ENCODE results near the gene SURF2. TPM values are rescaled to one million over a fixed set of nuclear protein-coding genes. Genes with fewer than 3 reads are reported as not detected.

SURF2 gene
- total and polyA plus RNA-seq, 9 of the 15 experiments (the other 6 are each of a cell fraction or from before 2014, with no cell fraction given), result 5.5 to 82.5 (median 21.3) TPM

- 79% methylated on average over 9 of the region's 12 CpGs for WGBS (ENCODE audit: insufficient coverage, low coverage, missing lambda C conversion rate)
- ATAC-seq (no peak), FAIRE-seq (no peak), DNase-seq (ENCODE audit: extremely low read depth in 1 of 4, low spot score in 3 of 4) (no peak)
- intact Hi-C loops (cut with micrococcal nuclease), result no loop called here
- CTCF ChIA-PET (ENCODE audit: low intra/inter-chr PET ratio), result interaction anchor here (0.6 to 1.8 kb wide), 6 partner anchors 34 to 590 kb away, joined by 3 to 9 read pairs (median 3); no protein-coding TSS in a partner anchor
- TF ChIP-seq NFIX (CRISPR knock-in tag; IDR thresholded peaks at IDR 0.05; ENCODE audit: low read depth) (no peak), IRF2 (CRISPR knock-in tag; IDR thresholded peaks at IDR 0.05) (no peak), CBFA2T2 (conservative IDR thresholded peaks at IDR 0.05) (no peak), RBFOX2 (IDR thresholded peaks at IDR 0.05; ENCODE audit: low read depth, low read length) (peak; percentile 27; the same call in 1 of the 2 replicates), MYNN (IDR thresholded peaks at IDR 0.05) (peak; percentile 30; the same call in 1 of the 2 replicates), MYNN (CRISPR knock-in tag; IDR thresholded peaks at IDR 0.05) (no peak), SUPT5H (IDR thresholded peaks at IDR 0.05) (0 out of 2 replicates have a peak, but pooled peaks have one; percentile 45), ZNF445 (CRISPR knock-in tag; IDR thresholded peaks at IDR 0.05; ENCODE audit: low read depth) (no peak), PHTF2 (CRISPR knock-in tag; IDR thresholded peaks at IDR 0.05) (no peak), POLR2A (conservative IDR thresholded peaks at IDR 0.05) (peak; percentile 53; the same call in 1 of the 2 replicates), SIN3A (IDR thresholded peaks at IDR 0.05; ENCODE audit: borderline replicate concordance in 2 of 2, control insufficient read depth in 1 of 2, low read depth in 2 of 2, low read length in 2 of 2) (no peak)
- Histone ChIP-seq H3K9me3 (replicated peaks; ENCODE audit: control insufficient read depth, insufficient read depth, low read depth, low read length) (no peaks in the 10 kb centered on the region), H3K4me2 (ENCODE audit: insufficient read depth, low read length) (no peak overlapping the region), H3K36me3 (ENCODE audit: control insufficient read depth, insufficient read depth, low read length) (peaks cover 62% of the 10 kb centered on the region; the same call in 2 of the 3 replicates), H2AFZ (ENCODE audit: low read depth, low read length) (no peak overlapping the region), H3K4me1 (replicated peaks in 1 of 2; ENCODE audit: control insufficient read depth in 2 of 2, insufficient read depth in 2 of 2, low read length in 2 of 2) (peaks cover 0 to 26% of the 10 kb centered on the region in 2 experiments; a peak in 3 of 5 replicates), H3K9ac (ENCODE audit: insufficient read depth in 1 of 2, low read depth in 2 of 2, low read length in 2 of 2) (peak overlapping the region in 1 of 2 experiments; percentile 37; a peak in 1 of 4 replicates), H3K27ac (ENCODE audit: extremely low read depth, low read depth, low read length) (no peak overlapping the region), H3K79me2 (ENCODE audit: control insufficient read depth, insufficient read depth, low read length) (no peaks in the 10 kb centered on the region), H3K9me1 (ENCODE audit: control insufficient read depth, insufficient read depth, low read length) (no peaks in the 10 kb centered on the region), H4K20me1 (replicated peaks; ENCODE audit: control insufficient read depth, insufficient read depth, low read length) (peaks cover 9% of the 10 kb centered on the region), H3K27me3 (ENCODE audit: control insufficient read depth in 2 of 2, insufficient read depth in 2 of 2, low read length in 2 of 2) (no peaks in the 10 kb centered on the region), H3K4me3 (no peak overlapping the region)
- in situ Hi-C loops (cut with MboI), result no loop called here
- POLR2A ChIA-PET, result interaction anchor here (0.9 kb wide), 1 partner anchor 56 kb away, joined by 3 read pairs; the partner anchor contains the start of genes MED22 and RPL7A
- no TSS peak for BruUV-seq (replicated peaks)
These were observed 48.2 kb downstream of the SURF2 start for GRCh38 chr9:133404454-133405002.
